ENCODE measurements around the gene SAMD3. TPM values are rescaled to one million over a fixed set of nuclear protein-coding genes. Genes with fewer than 3 reads are reported as not detected.
"Not testable (repeated sequence)": the region's sequence is repeated elsewhere in the genome, so short reads cannot be mapped to it uniquely, and the experiment has no call there.

The SAMD3 gene
- total RNA-seq, 1 donor from 2014 or later, result 2.4 TPM

GRCh38 chr6:130120731-130121130 lies 102.0 kb downstream of the SAMD3 start:
- no peaks in the 10 kb centered on the region for H3K27me3 Mint-ChIP-seq
- H3K9me3 Mint-ChIP-seq, result no peaks in the 10 kb centered on the region
- no peak for TF ChIP-seq CTCF (conservative IDR thresholded peaks at IDR 0.05)
- H3K4me1 Mint-ChIP-seq (ENCODE audit: unreplicated experiment), result peaks cover 11% of the 10 kb centered on the region
- H3K4me3 Mint-ChIP-seq, result no peak overlapping the region
- DNase-seq (ENCODE audit: extremely low spot score, unreplicated experiment), result no peak
- H3K27ac Mint-ChIP-seq, result no peak overlapping the region
- H3K36me3 Mint-ChIP-seq, result peaks cover 13% of the 10 kb centered on the region

GRCh38 chr6:130119211-130119610 lies 103.5 kb downstream of the SAMD3 start:
- H3K4me1 Mint-ChIP-seq (ENCODE audit: unreplicated experiment), result peaks cover 11% of the 10 kb centered on the region
- TF ChIP-seq CTCF (conservative IDR thresholded peaks at IDR 0.05), result no peak
- H3K36me3 Mint-ChIP-seq, result peaks cover 16% of the 10 kb centered on the region
- H3K27me3 Mint-ChIP-seq, result no peaks in the 10 kb centered on the region
- no peaks in the 10 kb centered on the region for H3K9me3 Mint-ChIP-seq
- no peak overlapping the region for H3K27ac Mint-ChIP-seq
- no peak for DNase-seq (ENCODE audit: extremely low spot score, unreplicated experiment)
- H3K4me3 Mint-ChIP-seq, result no peak overlapping the region

- Mint-ChIP-seq H3K27me3 (no peaks in the 10 kb centered on the region), H3K9me3 (no peaks in the 10 kb centered on the region), H3K27ac (no peak overlapping the region), H3K4me1 (ENCODE audit: unreplicated experiment) (peaks cover 11% of the 10 kb centered on the region), H3K4me3 (no peak overlapping the region), H3K36me3 (peaks cover 16% of the 10 kb centered on the region)
- no peak for TF ChIP-seq CTCF (conservative IDR thresholded peaks at IDR 0.05)
- no peak for DNase-seq (ENCODE audit: extremely low spot score, unreplicated experiment)
Observed at GRCh38 chr6:130118236-130118635, 104.5 kb downstream of the SAMD3 start.

GRCh38 chr6:130117187-130117701 lies 105.5 kb downstream of the SAMD3 start:
- H3K4me1 Mint-ChIP-seq (ENCODE audit: unreplicated experiment), result peaks cover 17% of the 10 kb centered on the region
- DNase-seq (ENCODE audit: extremely low spot score, unreplicated experiment), result not testable (repeated sequence)

GRCh38 chr6:130116273-130116672 lies 106.5 kb downstream of the SAMD3 start:
- DNase-seq (ENCODE audit: extremely low spot score, unreplicated experiment), result no peak
- H3K27ac Mint-ChIP-seq, result no peak overlapping the region
- no peaks in the 10 kb centered on the region for H3K9me3 Mint-ChIP-seq
- no peak for TF ChIP-seq CTCF (conservative IDR thresholded peaks at IDR 0.05)
- peaks cover 23% of the 10 kb centered on the region for H3K36me3 Mint-ChIP-seq
- H3K4me3 Mint-ChIP-seq, result no peak overlapping the region
- H3K27me3 Mint-ChIP-seq, result no peaks in the 10 kb centered on the region
- H3K4me1 Mint-ChIP-seq (ENCODE audit: unreplicated experiment), result peaks cover 17% of the 10 kb centered on the region

More at GRCh38 chr6:130117187-130117701, 105.5 kb downstream of the SAMD3 start:
- H3K27me3 Mint-ChIP-seq, H3K9me3 Mint-ChIP-seq, H3K27ac Mint-ChIP-seq, H3K4me3 Mint-ChIP-seq: not testable (repeated sequence)
- H3K36me3 Mint-ChIP-seq, result peaks cover 17% of the 10 kb centered on the region

GRCh38 chr6:130115036-130115435 lies 107.7 kb downstream of the SAMD3 start:
- no peaks in the 10 kb centered on the region for H3K9me3 Mint-ChIP-seq
- H3K27ac Mint-ChIP-seq, result no peak overlapping the region
- DNase-seq (ENCODE audit: extremely low spot score, unreplicated experiment), result no peak
- peaks cover 17% of the 10 kb centered on the region for H3K4me1 Mint-ChIP-seq (ENCODE audit: unreplicated experiment)
- no peak overlapping the region for H3K4me3 Mint-ChIP-seq
- no peak for TF ChIP-seq CTCF (conservative IDR thresholded peaks at IDR 0.05)
- H3K36me3 Mint-ChIP-seq, result peaks cover 23% of the 10 kb centered on the region
- no peaks in the 10 kb centered on the region for H3K27me3 Mint-ChIP-seq
